ENCODE data around the gene VDR.
A peak's percentile ranks its signal among the peaks of the same experiment; 100 is the strongest.

VDR gene

DNA sequence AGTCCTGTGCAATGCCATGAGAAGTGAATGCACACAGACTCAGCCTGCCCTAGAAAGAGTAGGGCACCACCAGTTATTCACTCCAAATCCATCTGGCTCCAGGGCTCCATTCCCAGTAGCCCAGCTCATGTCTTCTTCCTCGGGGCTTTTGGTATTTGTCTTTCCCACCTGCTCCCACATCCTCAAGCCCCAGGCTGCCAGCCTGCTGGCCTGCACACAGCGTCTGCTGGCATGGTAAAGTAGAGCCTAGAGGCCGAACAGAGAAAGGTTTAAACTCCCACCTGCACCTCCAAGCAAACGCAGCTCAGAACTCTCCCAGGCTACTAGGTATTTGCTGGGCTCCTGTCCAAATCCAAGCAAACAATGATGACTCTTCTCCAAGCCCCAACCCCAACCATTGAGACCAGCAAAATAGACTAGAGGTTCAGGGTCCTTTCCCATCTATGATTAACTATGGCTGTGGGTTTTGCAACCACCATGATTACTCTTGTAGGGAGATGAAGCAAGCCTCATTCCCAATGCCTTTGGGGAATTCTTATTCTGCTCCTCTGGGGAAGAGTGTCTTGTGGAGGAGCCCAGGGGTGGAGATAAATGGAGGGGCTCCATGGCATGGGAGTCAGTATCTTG, 5.2 kb upstream of the VDR start:
- TF ChIP-seq, protein P1, sequence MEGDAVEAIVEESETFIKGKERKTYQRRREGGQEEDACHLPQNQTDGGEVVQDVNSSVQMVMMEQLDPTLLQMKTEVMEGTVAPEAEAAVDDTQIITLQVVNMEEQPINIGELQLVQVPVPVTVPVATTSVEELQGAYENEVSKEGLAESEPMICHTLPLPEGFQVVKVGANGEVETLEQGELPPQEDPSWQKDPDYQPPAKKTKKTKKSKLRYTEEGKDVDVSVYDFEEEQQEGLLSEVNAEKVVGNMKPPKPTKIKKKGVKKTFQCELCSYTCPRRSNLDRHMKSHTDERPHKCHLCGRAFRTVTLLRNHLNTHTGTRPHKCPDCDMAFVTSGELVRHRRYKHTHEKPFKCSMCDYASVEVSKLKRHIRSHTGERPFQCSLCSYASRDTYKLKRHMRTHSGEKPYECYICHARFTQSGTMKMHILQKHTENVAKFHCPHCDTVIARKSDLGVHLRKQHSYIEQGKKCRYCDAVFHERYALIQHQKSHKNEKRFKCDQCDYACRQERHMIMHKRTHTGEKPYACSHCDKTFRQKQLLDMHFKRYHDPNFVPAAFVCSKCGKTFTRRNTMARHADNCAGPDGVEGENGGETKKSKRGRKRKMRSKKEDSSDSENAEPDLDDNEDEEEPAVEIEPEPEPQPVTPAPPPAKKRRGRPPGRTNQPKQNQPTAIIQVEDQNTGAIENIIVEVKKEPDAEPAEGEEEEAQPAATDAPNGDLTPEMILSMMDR (conservative IDR thresholded peaks at IDR 0.05; ENCODE audit: low read depth, low read length): no peak
- no peak overlapping the region for H3K4me3 ChIP-seq (ENCODE audit: low read depth, low read length)
- no peak for DNase-seq (ENCODE audit: low read depth)

DNA sequence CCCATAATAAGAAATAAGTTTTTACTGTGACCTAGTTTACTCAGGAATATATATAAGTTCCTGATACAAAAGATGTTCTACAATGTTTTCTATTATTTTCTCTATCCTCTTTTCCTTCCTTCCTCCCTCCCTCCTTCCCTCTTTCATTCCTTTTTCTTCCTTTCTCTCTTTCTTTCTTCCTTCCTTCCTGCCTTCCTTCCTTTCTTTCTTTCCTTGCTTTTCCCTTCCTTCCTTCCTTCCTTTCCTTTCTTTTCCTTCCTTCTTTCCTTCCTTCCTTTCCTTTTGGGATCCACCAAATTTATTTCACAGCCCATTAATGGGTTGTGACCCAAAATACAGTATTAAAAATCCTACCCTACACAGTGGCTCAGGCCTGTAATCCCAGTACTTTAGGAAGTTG, 3.9 kb upstream of the VDR start:
- TF ChIP-seq, protein P1 (conservative IDR thresholded peaks at IDR 0.05; ENCODE audit: low read depth, low read length): no peak
- DNase-seq (ENCODE audit: low read depth): no peak
- H3K4me3 ChIP-seq (ENCODE audit: low read depth, low read length): no peak overlapping the region

DNA sequence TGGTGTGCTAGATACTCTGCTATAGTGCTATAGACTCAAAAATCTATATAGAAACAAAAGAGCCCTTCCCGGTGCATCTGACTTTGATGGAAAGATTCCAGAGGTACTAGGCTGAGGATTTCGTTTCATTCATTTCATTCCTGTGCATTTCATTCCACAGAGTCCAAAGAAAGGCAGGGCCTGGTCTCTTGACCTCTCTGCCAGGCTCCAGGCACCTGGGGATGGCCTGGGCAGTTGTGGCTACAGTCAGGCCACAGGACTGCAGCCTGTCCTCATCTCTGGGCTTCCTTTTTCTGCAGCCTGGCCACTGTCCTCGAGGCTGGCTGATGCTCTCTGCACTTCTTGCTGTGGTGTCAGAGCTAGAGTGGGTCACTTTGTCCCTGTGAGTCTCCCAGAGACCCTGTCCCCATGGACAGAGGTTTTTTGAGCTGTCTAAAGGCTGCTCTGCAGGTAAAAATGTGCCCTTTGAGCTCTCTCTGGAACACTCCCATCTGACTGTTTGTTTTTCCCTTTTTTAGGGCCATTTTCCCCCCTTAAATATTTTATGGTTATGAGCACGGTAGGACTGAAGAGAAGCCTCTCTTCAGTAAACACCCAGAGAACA, 3.2 kb upstream of the VDR start:
- TF ChIP-seq, protein P1 (conservative IDR thresholded peaks at IDR 0.05; ENCODE audit: low read depth, low read length): no peak
- no peak for DNase-seq (ENCODE audit: low read depth)

DNA sequence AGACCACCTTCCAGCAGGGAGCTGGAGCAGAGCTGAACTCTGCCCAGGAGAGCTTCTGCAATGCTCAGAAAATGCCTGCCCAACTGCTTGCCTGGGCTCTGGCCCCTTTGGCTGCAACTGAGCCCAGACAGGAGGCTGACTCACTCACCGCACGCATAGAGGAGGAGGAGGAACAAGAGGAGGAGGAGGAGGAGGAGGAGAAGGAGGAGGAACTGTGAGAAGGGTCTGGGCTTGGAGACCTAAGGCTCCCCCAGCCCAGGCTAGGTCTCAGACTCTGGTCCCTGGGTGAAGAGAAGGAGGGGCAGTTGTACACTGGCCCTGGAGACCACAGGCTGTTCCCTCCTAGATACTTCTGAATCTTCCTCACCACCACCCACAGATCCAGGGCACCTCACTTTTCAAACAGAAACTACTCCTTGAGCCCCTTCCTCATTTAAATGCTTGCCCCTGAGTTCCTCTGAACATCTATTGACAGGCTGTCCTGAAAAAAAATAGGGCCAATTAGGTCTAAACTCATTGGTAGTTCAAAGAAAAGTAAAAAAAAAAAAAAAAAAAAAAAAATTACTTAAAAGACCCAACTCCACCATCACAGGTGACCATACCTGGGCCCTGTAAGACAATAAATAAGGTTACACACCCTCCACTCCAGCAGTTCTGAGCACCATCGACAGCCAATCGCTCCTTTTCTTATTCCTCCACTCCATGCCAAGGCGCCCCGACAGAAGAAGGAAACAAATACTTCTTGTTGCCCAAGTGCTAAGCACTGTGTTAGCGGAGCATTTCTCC, 674 bp downstream of the VDR start:
- TF ChIP-seq, protein P1 (conservative IDR thresholded peaks at IDR 0.05; ENCODE audit: low read depth, low read length): no peak
- peak overlapping the region; percentile 62 for H3K4me3 ChIP-seq (ENCODE audit: low read depth, low read length)
- peak; percentile 78 for DNase-seq (ENCODE audit: low read depth)

More for the DNA sequence above, 3.2 kb upstream of the VDR start:
- no peak overlapping the region for H3K4me3 ChIP-seq (ENCODE audit: low read depth, low read length)

DNA sequence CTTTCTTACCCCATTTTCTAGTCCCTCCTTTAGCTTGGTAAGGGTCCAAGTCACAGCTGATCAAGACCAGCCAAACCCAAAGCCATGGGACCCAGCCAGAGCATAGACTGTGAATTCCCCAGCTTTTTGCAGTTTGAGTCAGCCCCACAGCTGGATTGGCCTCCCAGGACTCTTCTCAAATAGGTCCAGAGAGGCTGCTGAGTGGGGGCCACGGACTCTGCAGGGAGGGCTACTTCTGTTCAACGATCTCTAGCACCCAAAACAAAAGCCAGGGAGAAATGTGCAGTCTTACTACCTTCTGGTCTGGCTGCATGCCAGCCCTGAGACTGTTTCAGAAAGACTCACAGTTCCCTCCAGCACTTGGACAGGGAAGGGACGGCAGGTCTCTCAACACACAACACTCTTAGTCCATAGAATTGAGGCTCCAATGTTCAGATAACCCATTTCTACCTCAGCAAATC, 1.6 kb downstream of the VDR start:
- peak overlapping the region; percentile 62 for H3K4me3 ChIP-seq (ENCODE audit: low read depth, low read length)

DNA sequence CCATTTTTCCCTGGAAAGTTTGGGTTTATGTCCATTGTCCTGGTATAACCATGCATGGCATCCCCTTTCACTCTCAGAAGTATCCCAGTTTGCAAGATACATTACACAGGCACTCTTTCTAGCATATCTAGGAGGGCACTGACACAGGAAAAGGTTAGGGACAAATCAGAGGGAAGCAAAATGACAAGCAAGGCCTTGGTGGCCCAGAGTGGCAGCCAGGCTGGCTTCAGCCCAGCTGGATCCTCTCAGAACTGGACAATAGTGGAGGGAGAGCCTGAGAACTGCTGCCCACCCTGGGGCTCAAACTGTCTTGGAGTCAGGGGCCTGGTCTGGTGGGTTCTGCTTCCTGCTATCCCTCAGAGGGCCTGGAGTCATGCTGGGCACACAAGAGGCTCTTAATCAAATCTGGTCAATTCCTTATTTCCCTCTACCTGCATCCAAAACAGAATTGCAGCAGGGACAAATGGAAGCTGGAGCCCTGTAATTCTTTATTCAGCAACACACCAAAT, 2.6 kb downstream of the VDR start:
- TF ChIP-seq, protein P1 (conservative IDR thresholded peaks at IDR 0.05; ENCODE audit: low read depth, low read length): no peak
- no peak for DNase-seq (ENCODE audit: low read depth)
- no peak overlapping the region for H3K4me3 ChIP-seq (ENCODE audit: low read depth, low read length)

More for the DNA sequence above, 1.6 kb downstream of the VDR start:
- DNase-seq (ENCODE audit: low read depth): peak; percentile 70
- TF ChIP-seq, protein P1 (conservative IDR thresholded peaks at IDR 0.05; ENCODE audit: low read depth, low read length): no peak
